Measurements from ENCODE around the gene GALNT16.

GALNT16 gene

DNA sequence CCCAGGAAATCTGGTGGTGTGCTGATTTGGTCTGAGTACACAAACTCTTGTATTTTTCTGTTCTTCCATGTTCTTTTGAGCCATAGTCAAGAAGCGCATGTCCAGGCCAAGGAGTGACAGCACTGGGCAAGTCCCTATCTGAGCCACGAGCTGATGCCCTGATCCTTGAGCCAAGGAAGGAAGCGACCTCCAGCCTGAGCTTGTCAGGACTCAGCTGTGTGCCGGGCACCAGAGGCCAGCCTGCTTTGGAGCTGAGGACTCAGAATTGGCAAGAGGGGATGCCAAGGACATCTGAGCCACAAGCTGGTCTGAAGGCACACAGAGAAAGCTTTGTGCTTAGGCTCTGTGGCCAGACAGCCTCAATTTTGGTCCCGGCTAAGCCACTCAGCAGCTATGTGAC lies 52.6 kb downstream of the GALNT16 start:
- Histone ChIP-seq H3K27me3 (ENCODE audit: insufficient read depth, low read length, poor library complexity, severe bottlenecking) (no peaks in the 10 kb centered on the region), H3K4me1 (ENCODE audit: insufficient read depth, low read length, poor library complexity, severe bottlenecking) (no peaks in the 10 kb centered on the region), H3F3A (ENCODE audit: low read depth) (no peaks in the 10 kb centered on the region), H3K36me3 (ENCODE audit: insufficient read depth, low read length) (no peaks in the 10 kb centered on the region), H3K9me3 (ENCODE audit: insufficient read depth, low read depth, low read length) (no peaks in the 10 kb centered on the region), H3K4me3 (ENCODE audit: low read length, poor library complexity, severe bottlenecking) (no peak overlapping the region), H3K9me2 (replicated peaks; ENCODE audit: low read depth, low read length) (no peaks in the 10 kb centered on the region), H4K20me1 (ENCODE audit: insufficient read depth, low read length, poor library complexity, severe bottlenecking) (no peaks in the 10 kb centered on the region), H2AFZ (ENCODE audit: low read length) (no peak overlapping the region), H3K9ac (ENCODE audit: low read depth, low read length, poor library complexity, severe bottlenecking) (no peak overlapping the region), H3K79me2 (ENCODE audit: insufficient read depth, low read length) (no peaks in the 10 kb centered on the region), H3K4me2 (ENCODE audit: low read depth, low read length, poor library complexity, severe bottlenecking) (no peak overlapping the region)
- TF ChIP-seq EZH2phosphoT487 (IDR thresholded peaks at IDR 0.05; ENCODE audit: borderline replicate concordance), result no peak
- TF ChIP-seq, protein P1, sequence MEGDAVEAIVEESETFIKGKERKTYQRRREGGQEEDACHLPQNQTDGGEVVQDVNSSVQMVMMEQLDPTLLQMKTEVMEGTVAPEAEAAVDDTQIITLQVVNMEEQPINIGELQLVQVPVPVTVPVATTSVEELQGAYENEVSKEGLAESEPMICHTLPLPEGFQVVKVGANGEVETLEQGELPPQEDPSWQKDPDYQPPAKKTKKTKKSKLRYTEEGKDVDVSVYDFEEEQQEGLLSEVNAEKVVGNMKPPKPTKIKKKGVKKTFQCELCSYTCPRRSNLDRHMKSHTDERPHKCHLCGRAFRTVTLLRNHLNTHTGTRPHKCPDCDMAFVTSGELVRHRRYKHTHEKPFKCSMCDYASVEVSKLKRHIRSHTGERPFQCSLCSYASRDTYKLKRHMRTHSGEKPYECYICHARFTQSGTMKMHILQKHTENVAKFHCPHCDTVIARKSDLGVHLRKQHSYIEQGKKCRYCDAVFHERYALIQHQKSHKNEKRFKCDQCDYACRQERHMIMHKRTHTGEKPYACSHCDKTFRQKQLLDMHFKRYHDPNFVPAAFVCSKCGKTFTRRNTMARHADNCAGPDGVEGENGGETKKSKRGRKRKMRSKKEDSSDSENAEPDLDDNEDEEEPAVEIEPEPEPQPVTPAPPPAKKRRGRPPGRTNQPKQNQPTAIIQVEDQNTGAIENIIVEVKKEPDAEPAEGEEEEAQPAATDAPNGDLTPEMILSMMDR (conservative IDR thresholded peaks at IDR 0.05; ENCODE audit: low read length), result no peak

GRCh38 chr14:69313176-69313575 lies 53.2 kb downstream of the GALNT16 start:
- H3K27me3 ChIP-seq (ENCODE audit: insufficient read depth, low read length, poor library complexity, severe bottlenecking), result no peaks in the 10 kb centered on the region
- H3K4me2 ChIP-seq (ENCODE audit: low read depth, low read length, poor library complexity, severe bottlenecking), result no peak overlapping the region
- H3K9me3 ChIP-seq (ENCODE audit: insufficient read depth, low read depth, low read length), result no peaks in the 10 kb centered on the region

GRCh38 chr14:69314327-69314726 lies 54.4 kb downstream of the GALNT16 start:
- Histone ChIP-seq H3K27me3 (ENCODE audit: insufficient read depth, low read length, poor library complexity, severe bottlenecking) (no peaks in the 10 kb centered on the region), H3K9ac (ENCODE audit: low read depth, low read length, poor library complexity, severe bottlenecking) (no peak overlapping the region), H3F3A (ENCODE audit: low read depth) (no peaks in the 10 kb centered on the region), H3K4me2 (ENCODE audit: low read depth, low read length, poor library complexity, severe bottlenecking) (no peak overlapping the region), H3K9me2 (replicated peaks; ENCODE audit: low read depth, low read length) (no peaks in the 10 kb centered on the region), H3K79me2 (ENCODE audit: insufficient read depth, low read length) (no peaks in the 10 kb centered on the region), H2AFZ (ENCODE audit: low read length) (no peak overlapping the region), H3K4me1 (ENCODE audit: insufficient read depth, low read length, poor library complexity, severe bottlenecking) (no peaks in the 10 kb centered on the region), H3K9me3 (ENCODE audit: insufficient read depth, low read depth, low read length) (no peaks in the 10 kb centered on the region), H3K36me3 (ENCODE audit: insufficient read depth, low read length) (no peaks in the 10 kb centered on the region), H3K4me3 (ENCODE audit: low read length, poor library complexity, severe bottlenecking) (no peak overlapping the region), H4K20me1 (ENCODE audit: insufficient read depth, low read length, poor library complexity, severe bottlenecking) (no peaks in the 10 kb centered on the region)
- TF ChIP-seq, protein P1 (conservative IDR thresholded peaks at IDR 0.05; ENCODE audit: low read length), result no peak
- TF ChIP-seq EZH2phosphoT487 (IDR thresholded peaks at IDR 0.05; ENCODE audit: borderline replicate concordance), result no peak

More at GRCh38 chr14:69313176-69313575, 53.2 kb downstream of the GALNT16 start:
- H2AFZ ChIP-seq (ENCODE audit: low read length), result no peak overlapping the region
- H4K20me1 ChIP-seq (ENCODE audit: insufficient read depth, low read length, poor library complexity, severe bottlenecking), result no peaks in the 10 kb centered on the region
- H3K36me3 ChIP-seq (ENCODE audit: insufficient read depth, low read length), result no peaks in the 10 kb centered on the region
- H3K9me2 ChIP-seq (replicated peaks; ENCODE audit: low read depth, low read length), result no peaks in the 10 kb centered on the region
- no peaks in the 10 kb centered on the region for H3K79me2 ChIP-seq (ENCODE audit: insufficient read depth, low read length)
- TF ChIP-seq, protein P1 (conservative IDR thresholded peaks at IDR 0.05; ENCODE audit: low read length), result no peak
- no peak for TF ChIP-seq EZH2phosphoT487 (IDR thresholded peaks at IDR 0.05; ENCODE audit: borderline replicate concordance)
- H3K4me1 ChIP-seq (ENCODE audit: insufficient read depth, low read length, poor library complexity, severe bottlenecking), result no peaks in the 10 kb centered on the region
- no peak overlapping the region for H3K9ac ChIP-seq (ENCODE audit: low read depth, low read length, poor library complexity, severe bottlenecking)
- H3F3A ChIP-seq (ENCODE audit: low read depth), result no peaks in the 10 kb centered on the region
- H3K4me3 ChIP-seq (ENCODE audit: low read length, poor library complexity, severe bottlenecking), result no peak overlapping the region

All from Loucy (cell line).